Brain microvascular endothelial cell (primary cell): ENCODE data around the gene RPL35.

ENCODE experiments used
- DNase-seq: peaks from one replicate; pipeline ENCODE4 v3.0.0-alpha.2; 2020
- H3K27ac ChIP-seq: fragments of 250-450 bp; sonication (Bioruptor Pico); 2 replicates; pipeline ENCODE4 v1.5.1; 2020; ENCODE audit warnings: mild to moderate bottlenecking, moderate library complexity
- H3K27me3 ChIP-seq: fragments of 250-450 bp; sonication (Bioruptor Pico); replicated peaks from 2 replicates; pipeline ENCODE4 v1.5.1; 2020; ENCODE audit warnings: mild to moderate bottlenecking
- H3K36me3 ChIP-seq: fragments of 250-450 bp; sonication (Bioruptor Pico); replicated peaks from 2 replicates; pipeline ENCODE4 v1.5.1; 2020; ENCODE audit warnings: mild to moderate bottlenecking
- H3K4me3 ChIP-seq: 2 replicates; pipeline ENCODE4 v1.5.1; 2011; ENCODE audit warnings: low read depth, mild to moderate bottlenecking, control low read depth, low read length, moderate library complexity
- CTCF ChIP-seq: IDR thresholded peaks from 2 replicates; pipeline ENCODE4 v1.5.1; 2011; ENCODE audit warnings: low read depth, mild to moderate bottlenecking, moderate library complexity, low read length, control low read depth, inconsistent platforms; ENCODE audit errors: missing control alignments
- in situ Hi-C: cut with HindIII; loops from 2 replicates; pipeline ENCODE4 v1.10.0; 2017; ENCODE audit warnings: low sequenced_read_pairs, low pct_ligation_motif_present

The RPL35 gene

GRCh38 chr9:124813501-124814163 lies 48.1 kb downstream of the RPL35 start:
- TF ChIP-seq CTCF, result no peak
- H3K36me3 ChIP-seq, result no peaks in the 10 kb centered on the region
- no peak for DNase-seq
- in situ Hi-C loops, result no loop called here
- H3K4me3 ChIP-seq, result no peak overlapping the region
- H3K27ac ChIP-seq, result no peak overlapping the region
- no peaks in the 10 kb centered on the region for H3K27me3 ChIP-seq

GRCh38 chr9:124813041-124813440 lies 48.7 kb downstream of the RPL35 start:
- in situ Hi-C loops, result no loop called here
- TF ChIP-seq CTCF, result no peak
- DNase-seq, result no peak

GRCh38 chr9:124812441-124812876 lies 49.3 kb downstream of the RPL35 start:
- peak; percentile 100 for DNase-seq

More at GRCh38 chr9:124813041-124813440, 48.7 kb downstream of the RPL35 start:
- Histone ChIP-seq H3K27me3 (no peaks in the 10 kb centered on the region), H3K36me3 (no peaks in the 10 kb centered on the region), H3K4me3 (no peak overlapping the region), H3K27ac (peak overlapping the region; percentile 94)

GRCh38 chr9:124810663-124811355 lies 50.9 kb downstream of the RPL35 start:
- DNase-seq, result peak; percentile 82
- Histone ChIP-seq H3K4me3 (no peak overlapping the region), H3K27me3 (no peaks in the 10 kb centered on the region), H3K36me3 (no peaks in the 10 kb centered on the region), H3K27ac (peak overlapping the region; percentile 94)
- in situ Hi-C loops, result no loop called here
- no peak for TF ChIP-seq CTCF

More at GRCh38 chr9:124812441-124812876, 49.3 kb downstream of the RPL35 start:
- in situ Hi-C loops, result no loop called here
- peak; percentile 25 for TF ChIP-seq CTCF
- H3K27me3 ChIP-seq, result no peaks in the 10 kb centered on the region
- peak overlapping the region; percentile 94 for H3K27ac ChIP-seq
- no peaks in the 10 kb centered on the region for H3K36me3 ChIP-seq
- H3K4me3 ChIP-seq, result no peak overlapping the region

- H3K27me3 ChIP-seq, result no peaks in the 10 kb centered on the region
- no peak overlapping the region for H3K4me3 ChIP-seq
- no peak overlapping the region for H3K27ac ChIP-seq
- no peak for TF ChIP-seq CTCF
- in situ Hi-C loops, result no loop called here
- no peaks in the 10 kb centered on the region for H3K36me3 ChIP-seq
- DNase-seq, result no peak
These were observed 51.8 kb downstream of the RPL35 start for GRCh38 chr9:124809741-124810500.
